Fibroblast of lung (primary cell): ENCODE results near the gene MACROD2. TPM values are rescaled to one million over a fixed set of nuclear protein-coding genes. Genes with fewer than 3 reads are reported as not detected.

Source experiments
- DNase-seq, 2 donors: peaks; one replicate each; pipeline versions ENCODE4 v3.0.0 to v3.0.0-alpha.2; 2010; ENCODE audit warnings: low read depth in 2 of 2
- H2AFZ ChIP-seq: 2 replicates; pipeline ENCODE4 v1.5.1; 2012; ENCODE audit warnings: low read length, control low read depth, inconsistent platforms
- H3K27ac ChIP-seq: 2 replicates; pipeline ENCODE4 v1.5.1; 2011; ENCODE audit warnings: low read length, control low read depth; ENCODE audit not compliant: insufficient read depth
- H3K27me3 ChIP-seq: 2 replicates; pipeline ENCODE4 v1.5.1; 2011; ENCODE audit warnings: mild to moderate bottlenecking, low read length; ENCODE audit not compliant: control insufficient read depth, insufficient read depth
- H3K36me3 ChIP-seq: 2 replicates; pipeline ENCODE4 v1.5.1; 2011; ENCODE audit warnings: low read length; ENCODE audit not compliant: control insufficient read depth, insufficient read depth
- H3K4me1 ChIP-seq: 2 replicates; pipeline ENCODE4 v1.5.1; 2011; ENCODE audit warnings: low read length; ENCODE audit not compliant: control insufficient read depth, insufficient read depth; ENCODE audit errors: extremely low read depth
- H3K4me2 ChIP-seq: 2 replicates; pipeline ENCODE4 v1.5.1; 2011; ENCODE audit warnings: low read length, control low read depth; ENCODE audit not compliant: insufficient read depth; ENCODE audit errors: extremely low read depth
- H3K4me3 ChIP-seq, 4 experiments: fragments of 200-600 bp in 1 of 4; sonication (generic) in 1 of 4; replicated peaks in 1 of 4; 2 replicates each; pipeline ENCODE4 v1.5.1; 2011 to 2016; ENCODE audit warnings: low read length in 4 of 4, low read depth in 3 of 4, mild to moderate bottlenecking in 3 of 4, control low read depth in 2 of 4, inconsistent platforms in 1 of 4, mixed read lengths in 1 of 4; ENCODE audit not compliant: insufficient read depth in 1 of 4; ENCODE audit errors: control extremely low read depth in 1 of 4
- H3K79me2 ChIP-seq: 2 replicates; pipeline ENCODE4 v1.5.1; 2012; ENCODE audit warnings: mild to moderate bottlenecking, low read length, inconsistent platforms; ENCODE audit not compliant: control insufficient read depth, insufficient read depth
- H3K9ac ChIP-seq: 2 replicates; pipeline ENCODE4 v1.5.1; 2011; ENCODE audit warnings: mild to moderate bottlenecking, low read length, control low read depth; ENCODE audit not compliant: insufficient read depth
- H3K9me3 ChIP-seq: 2 replicates; pipeline ENCODE4 v1.5.1; 2012; ENCODE audit warnings: low read depth, low read length; ENCODE audit not compliant: control insufficient read depth, insufficient read depth
- H4K20me1 ChIP-seq: 2 replicates; pipeline ENCODE4 v1.5.1; 2011; ENCODE audit warnings: low read length; ENCODE audit not compliant: control insufficient read depth, insufficient read depth; ENCODE audit errors: extremely low read depth
- EZH2 ChIP-seq: IDR thresholded peaks from 2 replicates; pipeline ENCODE4 v1.5.1; 2012; ENCODE audit warnings: low read length, control low read depth, mild to moderate bottlenecking; ENCODE audit errors: missing control alignments
- polyA plus RNA-seq, 2 donors: library from polyadenylated mRNA; depleted of rRNA in 1 of 2; stranded (reverse) in 1 of 2; unstranded in 1 of 2; fragments of >200 nt; gene quantifications; 2 replicates each; pipeline ENCODE4 v1.2.1, GENCODE V29; 2011 to 2012; ENCODE audit warnings: missing spikeins in 1 of 2
- total RNA-seq: library from RNA; depleted of rRNA; stranded (reverse); fragments of >200 nt; gene quantifications from 2 replicates; pipeline ENCODE4 v1.2.1, GENCODE V29; 2014
- TF ChIP-seq, protein P1 (sequence below), 2 donors: IDR thresholded peaks in 1 of 2; conservative IDR thresholded peaks in 1 of 2; 1 replicate in 1 of 2; 2 replicates in 1 of 2; pipeline ENCODE4 v1.5.1; 2011 to 2012; ENCODE audit warnings: low read length in 2 of 2, control low read depth in 1 of 2, inconsistent platforms in 1 of 2, low read depth in 1 of 2, mild to moderate bottlenecking in 1 of 2

MACROD2 gene
- total and polyA plus RNA-seq, 2 donors (not counting 1 experiment from before 2014, with no cell fraction given) = 0.54 to 1.7 TPM

- H4K20me1 ChIP-seq = no peaks in the 10 kb centered on the region
- H3K27me3 ChIP-seq = no peaks in the 10 kb centered on the region
- no peak for DNase-seq
- no peak overlapping the region for H3K4me2 ChIP-seq
- no peaks in the 10 kb centered on the region for H3K36me3 ChIP-seq
- TF ChIP-seq, protein P1, sequence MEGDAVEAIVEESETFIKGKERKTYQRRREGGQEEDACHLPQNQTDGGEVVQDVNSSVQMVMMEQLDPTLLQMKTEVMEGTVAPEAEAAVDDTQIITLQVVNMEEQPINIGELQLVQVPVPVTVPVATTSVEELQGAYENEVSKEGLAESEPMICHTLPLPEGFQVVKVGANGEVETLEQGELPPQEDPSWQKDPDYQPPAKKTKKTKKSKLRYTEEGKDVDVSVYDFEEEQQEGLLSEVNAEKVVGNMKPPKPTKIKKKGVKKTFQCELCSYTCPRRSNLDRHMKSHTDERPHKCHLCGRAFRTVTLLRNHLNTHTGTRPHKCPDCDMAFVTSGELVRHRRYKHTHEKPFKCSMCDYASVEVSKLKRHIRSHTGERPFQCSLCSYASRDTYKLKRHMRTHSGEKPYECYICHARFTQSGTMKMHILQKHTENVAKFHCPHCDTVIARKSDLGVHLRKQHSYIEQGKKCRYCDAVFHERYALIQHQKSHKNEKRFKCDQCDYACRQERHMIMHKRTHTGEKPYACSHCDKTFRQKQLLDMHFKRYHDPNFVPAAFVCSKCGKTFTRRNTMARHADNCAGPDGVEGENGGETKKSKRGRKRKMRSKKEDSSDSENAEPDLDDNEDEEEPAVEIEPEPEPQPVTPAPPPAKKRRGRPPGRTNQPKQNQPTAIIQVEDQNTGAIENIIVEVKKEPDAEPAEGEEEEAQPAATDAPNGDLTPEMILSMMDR (conservative IDR thresholded peaks at IDR 0.05 in 1 of 2, IDR thresholded peaks at IDR 0.05 in 1 of 2; ENCODE audit: low read depth in 1 of 2, low read length in 2 of 2) = no peak
- TF ChIP-seq EZH2 = no peak
- no peaks in the 10 kb centered on the region for H3K9me3 ChIP-seq
- no peaks in the 10 kb centered on the region for H3K79me2 ChIP-seq
- H2AFZ ChIP-seq = no peak overlapping the region
- no peak overlapping the region for H3K4me3 ChIP-seq
- H3K9ac ChIP-seq = no peak overlapping the region
- no peak overlapping the region for H3K27ac ChIP-seq
- H3K4me1 ChIP-seq = no peaks in the 10 kb centered on the region
Observed at GRCh38 chr20:14291502-14291901, 296.2 kb downstream of the MACROD2 start.

GRCh38 chr20:14295238-14295637, 299.9 kb downstream of the MACROD2 start:
- DNase-seq = no peak
- H3K79me2 ChIP-seq = no peaks in the 10 kb centered on the region
- H2AFZ ChIP-seq = no peak overlapping the region
- H3K4me2 ChIP-seq = no peak overlapping the region
- H3K27me3 ChIP-seq = no peaks in the 10 kb centered on the region
- no peak overlapping the region for H3K27ac ChIP-seq
- H3K36me3 ChIP-seq = no peaks in the 10 kb centered on the region
- no peaks in the 10 kb centered on the region for H3K9me3 ChIP-seq
- H3K9ac ChIP-seq = no peak overlapping the region
- H4K20me1 ChIP-seq = no peaks in the 10 kb centered on the region
- no peak overlapping the region for H3K4me3 ChIP-seq
- TF ChIP-seq, protein P1 (conservative IDR thresholded peaks at IDR 0.05 in 1 of 2, IDR thresholded peaks at IDR 0.05 in 1 of 2; ENCODE audit: low read depth in 1 of 2, low read length in 2 of 2) = no peak
- no peak for TF ChIP-seq EZH2
- no peaks in the 10 kb centered on the region for H3K4me1 ChIP-seq

DNA sequence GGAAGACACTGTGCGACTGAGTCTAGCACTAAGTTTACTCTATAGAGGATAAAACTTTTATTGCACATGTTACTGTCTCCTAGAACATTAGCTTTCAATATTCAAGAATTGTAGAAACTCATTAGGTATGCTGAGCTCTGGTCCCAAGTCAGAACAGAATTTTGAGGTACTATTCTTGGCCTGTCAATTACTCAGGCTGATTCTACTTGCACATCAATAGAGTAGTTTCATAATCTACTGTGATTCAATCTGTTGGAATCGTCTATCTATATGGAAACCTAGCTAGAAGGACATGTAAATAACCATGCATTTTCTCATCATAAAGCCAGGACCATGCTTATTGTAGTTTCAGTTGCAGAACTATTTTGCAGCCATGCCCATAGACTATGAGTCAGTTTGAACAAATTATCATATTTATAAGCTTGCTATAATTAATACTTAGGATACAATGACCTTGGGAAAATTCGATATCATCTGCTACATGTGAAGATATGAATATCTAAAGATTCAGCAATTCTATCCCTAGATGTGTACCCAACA, 300.5 kb downstream of the MACROD2 start:
- Histone ChIP-seq H3K27ac (no peak overlapping the region), H3K36me3 (no peaks in the 10 kb centered on the region), H3K9me3 (no peaks in the 10 kb centered on the region), H3K4me2 (no peak overlapping the region), H4K20me1 (no peaks in the 10 kb centered on the region), H3K4me1 (no peaks in the 10 kb centered on the region), H2AFZ (no peak overlapping the region), H3K27me3 (no peaks in the 10 kb centered on the region), H3K9ac (no peak overlapping the region), H3K79me2 (no peaks in the 10 kb centered on the region), H3K4me3 (no peak overlapping the region)
- no peak for DNase-seq
- TF ChIP-seq, protein P1 (conservative IDR thresholded peaks at IDR 0.05 in 1 of 2, IDR thresholded peaks at IDR 0.05 in 1 of 2; ENCODE audit: low read depth in 1 of 2, low read length in 2 of 2) = no peak
- TF ChIP-seq EZH2 = no peak
